ENCODE data around the gene PFKFB4.
A peak's percentile ranks its signal among the peaks of the same experiment; 100 is the strongest.

Gene PFKFB4

GRCh38 chr3:48561045-48561736 is 4.6 kb upstream of the PFKFB4 start:
- Histone ChIP-seq H3K36me3 (ENCODE audit: control insufficient read depth, insufficient read depth, low read length) (no peaks in the 10 kb centered on the region), H3K4me1 (ENCODE audit: control insufficient read depth, insufficient read depth, low read length, poor library complexity, severe bottlenecking) (peaks cover 8% of the 10 kb centered on the region), H3K9me3 (ENCODE audit: control insufficient read depth, low read length) (no peaks in the 10 kb centered on the region), H3K27ac (ENCODE audit: insufficient read depth, low read length, poor library complexity, severe bottlenecking) (no peak overlapping the region), H3K27me3 (replicated peaks; ENCODE audit: control insufficient read depth, insufficient read depth, low read length, poor library complexity, severe bottlenecking) (no peaks in the 10 kb centered on the region), H3K4me3 (ENCODE audit: insufficient read depth, low read depth, low read length, poor library complexity, severe bottlenecking) (no peak overlapping the region)
- DNase-seq: no peak

- peaks cover 12% of the 10 kb centered on the region for H3K4me1 ChIP-seq (ENCODE audit: control insufficient read depth, insufficient read depth, low read length, poor library complexity, severe bottlenecking)
- no peaks in the 10 kb centered on the region for H3K36me3 ChIP-seq (ENCODE audit: control insufficient read depth, insufficient read depth, low read length)
- no peak for DNase-seq
- no peak overlapping the region for H3K27ac ChIP-seq (ENCODE audit: insufficient read depth, low read length, poor library complexity, severe bottlenecking)
- no peaks in the 10 kb centered on the region for H3K27me3 ChIP-seq (replicated peaks; ENCODE audit: control insufficient read depth, insufficient read depth, low read length, poor library complexity, severe bottlenecking)
- no peaks in the 10 kb centered on the region for H3K9me3 ChIP-seq (ENCODE audit: control insufficient read depth, low read length)
- no peak overlapping the region for H3K4me3 ChIP-seq (ENCODE audit: insufficient read depth, low read depth, low read length, poor library complexity, severe bottlenecking)
Measured at GRCh38 chr3:48560648-48561018, 4.0 kb upstream of the PFKFB4 start.

DNA sequence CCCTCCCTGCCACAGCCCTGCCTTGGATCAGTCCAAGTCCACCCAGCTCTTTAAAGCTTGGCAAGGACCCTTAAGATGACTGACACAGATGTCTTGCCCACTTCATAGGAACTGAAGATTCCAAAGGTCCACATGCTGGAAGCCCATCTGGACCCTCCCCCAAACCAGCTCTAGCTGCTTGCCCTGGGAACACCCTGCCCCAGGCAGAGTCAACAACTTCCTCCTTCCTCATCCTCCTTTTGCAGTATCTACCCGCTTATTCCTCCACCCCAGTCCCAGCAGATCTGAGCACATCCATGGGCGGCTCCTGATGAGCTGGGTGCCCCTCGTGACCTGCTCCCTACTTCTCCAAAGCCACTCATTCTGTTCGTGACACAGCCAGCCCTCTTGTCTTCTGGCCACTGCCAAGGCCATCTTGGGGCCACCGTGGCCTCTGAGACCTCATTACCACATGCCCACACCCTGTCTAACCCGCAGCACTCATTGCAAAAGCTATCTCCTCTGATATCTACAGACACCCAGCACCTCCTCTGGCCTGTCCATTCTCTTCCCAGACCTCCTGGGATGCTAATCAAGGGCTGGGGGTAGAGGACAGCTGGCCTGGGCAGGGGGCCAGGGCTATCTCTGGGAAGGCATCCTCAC is 2.0 kb upstream of the PFKFB4 start:
- H3K36me3 ChIP-seq (ENCODE audit: control insufficient read depth, insufficient read depth, low read length): no peaks in the 10 kb centered on the region
- no peak overlapping the region for H3K4me3 ChIP-seq (ENCODE audit: insufficient read depth, low read depth, low read length, poor library complexity, severe bottlenecking)
- H3K27me3 ChIP-seq (replicated peaks; ENCODE audit: control insufficient read depth, insufficient read depth, low read length, poor library complexity, severe bottlenecking): no peaks in the 10 kb centered on the region
- peaks cover 12% of the 10 kb centered on the region for H3K4me1 ChIP-seq (ENCODE audit: control insufficient read depth, insufficient read depth, low read length, poor library complexity, severe bottlenecking)
- no peak for DNase-seq
- no peak overlapping the region for H3K27ac ChIP-seq (ENCODE audit: insufficient read depth, low read length, poor library complexity, severe bottlenecking)
- no peaks in the 10 kb centered on the region for H3K9me3 ChIP-seq (ENCODE audit: control insufficient read depth, low read length)

DNA sequence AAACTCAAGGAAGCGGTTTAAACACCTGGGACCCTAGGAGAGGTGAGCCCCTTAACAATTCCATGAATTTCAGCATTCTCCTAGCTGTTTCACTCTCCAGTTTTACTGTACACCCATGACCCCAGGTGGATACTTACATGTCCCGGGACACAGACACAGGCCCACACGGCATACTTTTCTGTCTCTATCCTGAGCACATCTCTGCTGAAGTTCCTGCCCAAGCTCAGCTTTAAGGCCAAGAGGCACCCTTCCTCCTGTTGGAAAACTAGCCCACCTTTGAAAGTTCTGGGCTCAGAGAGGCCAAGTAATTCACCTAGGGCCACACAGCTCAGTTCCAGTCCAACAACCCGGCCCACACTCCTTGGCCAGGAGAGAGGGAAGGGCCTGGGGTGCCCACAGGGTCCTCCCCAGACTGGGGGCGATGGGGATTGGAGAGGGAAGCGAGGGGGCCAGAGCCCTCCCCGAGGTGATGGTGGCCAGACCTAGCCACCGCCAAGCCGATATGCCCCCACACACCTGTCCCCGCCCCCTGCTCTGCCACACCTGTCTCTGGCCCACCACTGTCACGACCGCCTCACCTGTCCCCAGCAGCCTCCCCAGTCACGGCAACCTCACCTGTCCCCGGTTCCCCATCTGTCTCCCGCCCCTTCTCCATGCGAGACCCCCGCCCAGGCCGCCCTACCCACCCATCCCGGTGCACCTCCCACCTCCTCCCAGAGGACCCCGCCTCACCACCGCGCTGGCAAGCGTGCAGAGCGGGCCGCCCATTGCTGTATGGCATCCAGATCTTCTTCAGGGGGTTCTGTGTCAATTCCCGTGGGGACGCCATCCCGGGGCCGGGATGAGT is 431 bp downstream of the PFKFB4 start:
- Histone ChIP-seq H3K4me3 (ENCODE audit: insufficient read depth, low read depth, low read length, poor library complexity, severe bottlenecking) (peak overlapping the region; percentile 58), H3K36me3 (ENCODE audit: control insufficient read depth, insufficient read depth, low read length) (no peaks in the 10 kb centered on the region), H3K4me1 (ENCODE audit: control insufficient read depth, insufficient read depth, low read length, poor library complexity, severe bottlenecking) (peaks cover 12% of the 10 kb centered on the region), H3K27ac (ENCODE audit: insufficient read depth, low read length, poor library complexity, severe bottlenecking) (peak overlapping the region; percentile 58), H3K9me3 (ENCODE audit: control insufficient read depth, low read length) (no peaks in the 10 kb centered on the region), H3K27me3 (replicated peaks; ENCODE audit: control insufficient read depth, insufficient read depth, low read length, poor library complexity, severe bottlenecking) (no peaks in the 10 kb centered on the region)
- peak in 1 of 3 donors; percentile 9 for DNase-seq

DNA sequence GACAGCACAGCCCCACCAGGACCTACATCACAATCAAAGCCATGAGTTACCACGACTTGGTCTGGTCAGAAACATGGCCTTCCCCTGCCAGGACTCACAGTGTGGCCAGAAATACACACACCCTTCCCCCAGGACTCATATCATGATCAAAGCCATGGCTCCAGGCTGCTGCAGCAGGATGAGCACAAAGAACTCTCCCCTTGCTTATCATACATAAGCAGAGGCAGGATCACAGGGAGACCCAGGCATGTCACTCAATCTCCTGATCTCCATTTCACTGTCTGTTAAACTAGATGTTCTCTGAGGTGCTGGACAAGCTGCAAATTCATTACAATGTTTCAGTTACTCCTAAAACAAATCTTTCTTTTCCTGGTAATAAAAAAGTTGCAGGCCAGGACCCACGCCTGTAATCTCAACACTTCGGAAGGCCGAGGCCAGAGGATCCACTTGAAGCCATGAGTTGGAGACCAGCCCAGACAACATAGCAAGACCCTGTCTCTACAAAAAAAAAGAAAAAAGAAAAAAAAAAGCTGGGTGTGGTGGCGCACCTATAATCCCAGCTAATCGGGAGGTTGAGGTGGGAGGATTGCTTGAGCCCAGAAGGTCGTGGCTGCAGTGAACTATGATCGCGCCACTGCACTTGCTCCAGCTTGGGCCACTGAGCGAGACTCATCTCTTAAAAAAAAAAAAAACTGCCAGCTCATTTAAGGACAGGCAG is 1.2 kb downstream of the PFKFB4 start:
- H3K4me1 ChIP-seq (ENCODE audit: control insufficient read depth, insufficient read depth, low read length, poor library complexity, severe bottlenecking): peaks cover 12% of the 10 kb centered on the region
- H3K36me3 ChIP-seq (ENCODE audit: control insufficient read depth, insufficient read depth, low read length): no peaks in the 10 kb centered on the region
- no peak overlapping the region for H3K4me3 ChIP-seq (ENCODE audit: insufficient read depth, low read depth, low read length, poor library complexity, severe bottlenecking)
- no peaks in the 10 kb centered on the region for H3K9me3 ChIP-seq (ENCODE audit: control insufficient read depth, low read length)
- no peaks in the 10 kb centered on the region for H3K27me3 ChIP-seq (replicated peaks; ENCODE audit: control insufficient read depth, insufficient read depth, low read length, poor library complexity, severe bottlenecking)
- no peak overlapping the region for H3K27ac ChIP-seq (ENCODE audit: insufficient read depth, low read length, poor library complexity, severe bottlenecking)
- DNase-seq: no peak

DNA sequence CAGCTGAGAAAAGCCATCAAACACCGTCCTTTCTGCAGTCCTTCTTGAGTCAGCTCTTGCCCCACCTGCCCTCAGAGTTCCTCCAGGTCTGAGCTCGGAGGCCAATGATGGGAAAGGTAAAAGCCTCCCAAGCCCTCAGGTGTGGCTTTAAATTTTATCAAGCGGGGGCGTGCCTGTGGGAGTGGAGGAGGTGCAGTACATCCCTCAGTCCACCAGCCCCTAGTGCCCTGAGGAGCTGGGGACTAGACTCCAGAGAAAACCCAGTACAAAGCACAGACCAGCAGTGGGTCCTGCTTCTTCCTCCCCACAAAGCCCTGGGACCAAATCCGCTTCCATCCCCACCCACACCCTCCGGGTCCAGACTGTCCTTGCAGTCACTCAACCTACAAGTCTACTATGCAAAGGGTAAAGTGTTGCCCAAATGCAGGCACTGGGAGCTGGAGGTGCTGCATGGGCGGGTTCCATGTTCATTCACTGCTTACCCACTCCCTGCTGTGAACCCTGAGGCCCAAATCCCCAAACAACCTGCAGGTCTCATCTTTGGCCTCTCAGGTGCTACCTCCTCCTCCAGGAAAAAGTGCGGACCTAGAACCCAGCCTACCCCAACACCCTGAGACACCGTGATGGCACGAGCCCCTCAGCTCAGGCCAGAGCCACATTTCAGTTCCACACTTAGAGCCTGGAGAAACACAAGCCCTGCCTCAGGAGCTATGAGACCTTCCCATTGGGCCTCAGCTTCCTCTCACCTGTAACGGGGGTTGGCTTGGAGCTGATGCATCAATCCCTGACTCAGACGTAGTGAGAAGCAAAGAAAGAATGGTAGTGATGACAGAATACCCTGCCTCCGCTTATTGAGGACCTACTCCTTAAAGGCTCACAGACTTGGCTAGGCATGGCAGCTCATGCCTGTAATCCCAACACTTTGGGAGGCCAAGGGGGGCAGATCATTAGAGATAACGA is 2.4 kb downstream of the PFKFB4 start:
- no peak for DNase-seq
- H3K36me3 ChIP-seq (ENCODE audit: control insufficient read depth, insufficient read depth, low read length): no peaks in the 10 kb centered on the region
- H3K9me3 ChIP-seq (ENCODE audit: control insufficient read depth, low read length): no peaks in the 10 kb centered on the region
- H3K4me1 ChIP-seq (ENCODE audit: control insufficient read depth, insufficient read depth, low read length, poor library complexity, severe bottlenecking): peaks cover 12% of the 10 kb centered on the region
- H3K4me3 ChIP-seq (ENCODE audit: insufficient read depth, low read depth, low read length, poor library complexity, severe bottlenecking): no peak overlapping the region
- no peak overlapping the region for H3K27ac ChIP-seq (ENCODE audit: insufficient read depth, low read length, poor library complexity, severe bottlenecking)
- no peaks in the 10 kb centered on the region for H3K27me3 ChIP-seq (replicated peaks; ENCODE audit: control insufficient read depth, insufficient read depth, low read length, poor library complexity, severe bottlenecking)

- DNase-seq: no peak
- Histone ChIP-seq H3K4me3 (ENCODE audit: insufficient read depth, low read depth, low read length, poor library complexity, severe bottlenecking) (no peak overlapping the region), H3K4me1 (ENCODE audit: control insufficient read depth, insufficient read depth, low read length, poor library complexity, severe bottlenecking) (peaks cover 16% of the 10 kb centered on the region)
Measured at GRCh38 chr3:48553361-48553760, 3.2 kb downstream of the PFKFB4 start.

DNA sequence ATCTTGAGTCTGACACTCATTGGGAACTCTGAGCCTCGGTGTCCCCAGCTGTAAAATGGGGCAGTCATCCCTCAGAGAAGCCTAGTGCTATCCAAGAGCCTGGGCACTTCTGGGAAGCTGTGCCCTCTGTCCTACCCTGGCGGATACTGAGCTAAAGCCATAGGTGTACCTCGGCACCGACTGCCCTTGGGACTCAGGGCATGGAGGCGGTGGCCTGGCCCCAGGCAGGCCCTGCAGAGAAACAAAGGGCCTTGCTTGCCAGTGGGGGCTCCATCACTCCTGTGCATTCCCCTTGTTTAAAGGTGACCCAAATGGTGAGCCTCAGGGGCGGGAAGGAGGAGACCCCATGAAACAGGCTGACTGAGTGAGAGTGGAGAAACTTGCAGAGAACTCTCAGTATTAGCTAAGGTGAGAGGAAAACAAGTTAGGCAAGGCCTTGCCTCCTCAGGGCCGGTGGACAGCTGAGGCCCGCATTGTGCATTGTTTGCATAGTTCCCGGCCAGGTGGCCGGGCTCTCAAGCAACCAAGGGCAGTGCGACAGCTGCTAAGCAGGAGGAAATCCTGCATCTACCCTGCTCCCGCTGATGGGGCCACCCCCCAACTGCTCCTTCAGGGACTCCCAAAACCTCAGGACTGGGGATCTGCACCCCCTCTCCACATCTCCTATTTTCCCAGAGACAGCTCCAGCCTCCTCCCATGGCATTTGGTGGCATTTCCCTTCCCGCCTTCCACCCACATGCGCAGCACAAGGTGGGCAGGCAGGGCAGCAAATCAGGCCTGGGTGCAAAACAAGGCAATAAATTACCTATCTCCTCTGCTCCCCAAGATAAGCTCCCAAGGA is 4.3 kb downstream of the PFKFB4 start:
- no peaks in the 10 kb centered on the region for H3K36me3 ChIP-seq (ENCODE audit: control insufficient read depth, insufficient read depth, low read length)
- no peak for DNase-seq
- H3K9me3 ChIP-seq (ENCODE audit: control insufficient read depth, low read length): no peaks in the 10 kb centered on the region
- no peak overlapping the region for H3K4me3 ChIP-seq (ENCODE audit: insufficient read depth, low read depth, low read length, poor library complexity, severe bottlenecking)
- H3K27me3 ChIP-seq (replicated peaks; ENCODE audit: control insufficient read depth, insufficient read depth, low read length, poor library complexity, severe bottlenecking): no peaks in the 10 kb centered on the region
- peaks cover 15% of the 10 kb centered on the region for H3K4me1 ChIP-seq (ENCODE audit: control insufficient read depth, insufficient read depth, low read length, poor library complexity, severe bottlenecking)
- no peak overlapping the region for H3K27ac ChIP-seq (ENCODE audit: insufficient read depth, low read length, poor library complexity, severe bottlenecking)

More at GRCh38 chr3:48553361-48553760, 3.2 kb downstream of the PFKFB4 start:
- H3K9me3 ChIP-seq (ENCODE audit: control insufficient read depth, low read length): no peaks in the 10 kb centered on the region
- no peak overlapping the region for H3K27ac ChIP-seq (ENCODE audit: insufficient read depth, low read length, poor library complexity, severe bottlenecking)
- H3K27me3 ChIP-seq (replicated peaks; ENCODE audit: control insufficient read depth, insufficient read depth, low read length, poor library complexity, severe bottlenecking): no peaks in the 10 kb centered on the region
- no peaks in the 10 kb centered on the region for H3K36me3 ChIP-seq (ENCODE audit: control insufficient read depth, insufficient read depth, low read length)

Data from effector memory CD4-positive, alpha-beta T cell (primary cell).